GM23338 (cell line): ENCODE measurements around the gene MIEF2. TPM values are rescaled to one million over a fixed set of nuclear protein-coding genes. Genes with fewer than 3 reads are reported as not detected.
A peak's percentile ranks its signal among the peaks of the same experiment; 100 is the strongest.

ENCODE experiments used
- ATAC-seq: fragments of 200-7000 bp; cut with Tn5 transposase; 3 replicates; pipeline ENCODE4 v1.9.1; 2020
- DNase-seq: peaks from one replicate; pipeline ENCODE4 v3.0.0-alpha.2; 2015; ENCODE audit warnings: low spot score
- H2AFZ ChIP-seq: fragments of 200-600 bp; sonication (generic); 2 replicates; pipeline ENCODE4 v1.8.0; 2016; ENCODE audit warnings: antibody characterized with exemption, mild to moderate bottlenecking, moderate library complexity
- H3F3A ChIP-seq: fragments of 200-600 bp; sonication (generic); replicated peaks from 2 replicates; pipeline ENCODE4 v1.8.0; 2017; ENCODE audit warnings: antibody characterized with exemption, mixed run types, low read depth
- H3K27ac ChIP-seq: fragments of 200-600 bp; sonication (generic); 2 replicates; pipeline ENCODE4 v1.6.1; 2016; ENCODE audit warnings: low read depth
- H3K27me3 ChIP-seq: fragments of 200-600 bp; sonication (generic); 2 replicates; pipeline ENCODE4 v1.8.0; 2016; ENCODE audit warnings: mild to moderate bottlenecking, mixed run types, moderate library complexity; ENCODE audit not compliant: insufficient read depth
- H3K36me3 ChIP-seq: fragments of 200-600 bp; sonication (generic); 2 replicates; pipeline ENCODE4 v1.8.0; 2016; ENCODE audit warnings: mild to moderate bottlenecking; ENCODE audit not compliant: insufficient read depth
- H3K4me1 ChIP-seq: fragments of 200-600 bp; sonication (generic); 2 replicates; pipeline ENCODE4 v1.8.0; 2016; ENCODE audit warnings: mild to moderate bottlenecking, moderate library complexity; ENCODE audit not compliant: insufficient read depth
- H3K4me2 ChIP-seq: fragments of 200-600 bp; sonication (generic); 2 replicates; pipeline ENCODE4 v1.7.1; 2017; ENCODE audit warnings: mixed run types
- H3K4me3 ChIP-seq: fragments of 200-600 bp; sonication (generic); 2 replicates; pipeline ENCODE4 v1.6.1; 2016; ENCODE audit warnings: mixed run types
- H3K79me2 ChIP-seq: fragments of 200-600 bp; sonication (generic); replicated peaks from 2 replicates; pipeline ENCODE4 v1.8.0; 2017; ENCODE audit warnings: mild to moderate bottlenecking; ENCODE audit not compliant: insufficient read depth
- H3K9me2 ChIP-seq: fragments of 200-600 bp; sonication (generic); 2 replicates; pipeline ENCODE4 v1.8.0; 2017; ENCODE audit not compliant: insufficient read depth
- H4K20me1 ChIP-seq: fragments of 200-600 bp; sonication (generic); replicated peaks from 2 replicates; pipeline ENCODE4 v1.8.0; 2017; ENCODE audit warnings: mild to moderate bottlenecking; ENCODE audit not compliant: insufficient read depth
- H3K27ac Mint-ChIP-seq: 2 replicates; pipeline ENCODE4 v1.8.0; 2020; ENCODE audit warnings: inconsistent platforms, mild to moderate bottlenecking, moderate library complexity, mixed read lengths
- H3K27me3 Mint-ChIP-seq: 3 replicates; pipeline ENCODE4 v1.8.0; 2022; ENCODE audit warnings: low read depth, mild to moderate bottlenecking, moderate library complexity, mixed read lengths, inconsistent platforms; ENCODE audit not compliant: insufficient read depth, poor library complexity
- H3K36me3 Mint-ChIP-seq: 3 replicates; pipeline ENCODE4 v1.8.0; 2021; ENCODE audit warnings: low read depth, mild to moderate bottlenecking, inconsistent platforms, moderate library complexity, mixed read lengths
- H3K4me1 Mint-ChIP-seq: 3 replicates; pipeline ENCODE4 v1.8.0; 2020; ENCODE audit warnings: mild to moderate bottlenecking, inconsistent platforms, mixed read lengths
- H3K4me3 Mint-ChIP-seq: 3 replicates; pipeline ENCODE4 v1.8.0; 2021; ENCODE audit warnings: moderate library complexity, mild to moderate bottlenecking, inconsistent platforms, mixed read lengths
- H3K9me3 Mint-ChIP-seq: 3 replicates; pipeline ENCODE4 v1.8.0; 2020; ENCODE audit warnings: moderate library complexity, mild to moderate bottlenecking, inconsistent platforms, mixed read lengths
- ETS1 ChIP-seq: IDR thresholded peaks from 2 replicates; pipeline ENCODE4 v1.6.1; 2016; ENCODE audit warnings: antibody characterized with exemption
- JUNB ChIP-seq: IDR thresholded peaks from one replicate; pipeline ENCODE4 v1.6.1; 2016; ENCODE audit warnings: antibody characterized with exemption; ENCODE audit not compliant: unreplicated experiment
- NANOG ChIP-seq: IDR thresholded peaks from 2 replicates; pipeline ENCODE4 v1.6.1; 2016; ENCODE audit warnings: antibody characterized with exemption, borderline replicate concordance
- POLR2AphosphoS5 ChIP-seq: IDR thresholded peaks from 2 replicates; pipeline ENCODE4 v1.6.1; 2016; ENCODE audit warnings: antibody characterized with exemption, low read depth
- REST ChIP-seq: IDR thresholded peaks from one replicate; pipeline ENCODE4 v1.6.1; 2018; ENCODE audit warnings: antibody characterized with exemption; ENCODE audit not compliant: unreplicated experiment
- STAT1 ChIP-seq: IDR thresholded peaks from one replicate; pipeline ENCODE4 v1.6.1; 2016; ENCODE audit warnings: antibody characterized with exemption; ENCODE audit not compliant: unreplicated experiment
- ZNF331 ChIP-seq: fragments of 250-450 bp; sonication (Bioruptor Pico); IDR thresholded peaks from 2 replicates; pipeline ENCODE4 v1.5.0; 2020; ENCODE audit warnings: low read depth, mild to moderate bottlenecking, moderate library complexity
- polyA plus RNA-seq: library from polyadenylated mRNA; unstranded; fragments of >200 nt; fragmentation: Nextera tagmentation; extraction: Ambion mirVana; gene quantifications from 2 replicates; pipeline ENCODE4 v1.2.1, GENCODE V29; 2016
- total RNA-seq: library from RNA; depleted of rRNA; stranded (reverse); fragments of >200 nt; shearing (Covaris generic); gene quantifications from 2 replicates; pipeline ENCODE4 v1.2.3, GENCODE V29; 2014

The MIEF2 gene
- total and polyA plus RNA-seq, 2 experiments from 2014 or later: 8.2 to 26.5 TPM

- Mint-ChIP-seq H3K36me3 (peaks cover 46% of the 10 kb centered on the region), H3K27ac (no peak overlapping the region), H3K9me3 (no peaks in the 10 kb centered on the region), H3K4me1 (peaks cover 23% of the 10 kb centered on the region), H3K27me3 (peaks cover 4% of the 10 kb centered on the region), H3K4me3 (peak overlapping the region; percentile 17; the same call in 1 of the 3 replicates)
- no peak for TF ChIP-seq STAT1
- peak; percentile 37 for TF ChIP-seq REST
- Histone ChIP-seq H3K9me2 (no peaks in the 10 kb centered on the region), H3F3A (peaks cover 15% of the 10 kb centered on the region), H3K4me3 (no peak overlapping the region), H4K20me1 (peaks cover 4% of the 10 kb centered on the region), H3K27me3 (no peaks in the 10 kb centered on the region), H3K4me2 (peak overlapping the region; percentile 99; the same call in 1 of the 2 replicates), H3K36me3 (peaks cover 12% of the 10 kb centered on the region), H3K79me2 (peaks cover 27% of the 10 kb centered on the region), H3K27ac (no peak overlapping the region), H2AFZ (no peak overlapping the region), H3K4me1 (peaks cover 17% of the 10 kb centered on the region)
- ATAC-seq: no peak
- DNase-seq: no peak
Measured at GRCh38 chr17:18256351-18256750, 4.1 kb upstream of the MIEF2 start.

DNA sequence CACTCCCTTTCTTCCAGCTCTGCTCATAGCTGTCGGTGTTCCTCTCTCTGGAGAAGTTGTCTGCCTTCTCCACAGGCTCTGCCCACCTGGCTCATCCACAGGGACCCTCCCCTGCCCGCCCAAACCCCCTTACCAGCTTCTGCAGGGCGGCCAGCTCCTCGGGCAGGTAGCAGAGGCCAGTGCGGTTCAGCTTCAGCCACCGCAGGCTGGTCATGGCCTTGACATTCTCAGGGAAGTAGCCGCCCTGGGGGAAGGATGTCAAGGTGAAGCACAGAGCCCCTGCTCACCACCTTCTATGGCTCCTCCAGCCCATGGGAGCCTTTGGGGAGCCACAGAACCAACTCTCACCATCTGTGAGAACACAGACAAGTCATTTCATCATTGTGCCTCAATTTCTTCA is 3.7 kb upstream of the MIEF2 start:
- Mint-ChIP-seq H3K36me3 (peaks cover 41% of the 10 kb centered on the region), H3K9me3 (no peaks in the 10 kb centered on the region), H3K4me1 (peaks cover 26% of the 10 kb centered on the region), H3K27ac (peak overlapping the region; percentile 98), H3K4me3 (peak overlapping the region; percentile 95), H3K27me3 (peaks cover 2% of the 10 kb centered on the region)
- Histone ChIP-seq H3F3A (peaks cover 18% of the 10 kb centered on the region), H2AFZ (no peak overlapping the region), H3K9me2 (no peaks in the 10 kb centered on the region), H3K4me1 (peaks cover 20% of the 10 kb centered on the region), H3K27ac (peak overlapping the region; percentile 94; the same call in 1 of the 2 replicates), H3K36me3 (peaks cover 12% of the 10 kb centered on the region), H4K20me1 (peaks cover 4% of the 10 kb centered on the region), H3K4me2 (peak overlapping the region; percentile 99), H3K79me2 (peaks cover 27% of the 10 kb centered on the region), H3K27me3 (no peaks in the 10 kb centered on the region), H3K4me3 (peak overlapping the region; percentile 88)
- DNase-seq (no peak), ATAC-seq (no peak)
- TF ChIP-seq JUNB: no peak
- TF ChIP-seq ETS1: no peak
- TF ChIP-seq NANOG: no peak
- no peak for TF ChIP-seq ZNF331 (CRISPR knock-in tag)
- TF ChIP-seq POLR2AphosphoS5: no peak
- no peak for TF ChIP-seq STAT1
